Airway epithelial cell (primary cell): ENCODE data around the gene SIRPA. TPM values are rescaled to one million over a fixed set of nuclear protein-coding genes. Genes with fewer than 3 reads are reported as not detected.

Experiments
- total RNA-seq: library from RNA; depleted of rRNA; stranded (reverse); fragments of >200 nt; gene quantifications from 2 replicates; pipeline ENCODE4 v1.2.3, GENCODE V29; 2015

SIRPA gene
- 17.7 and 31.1 TPM in 2 replicates for total RNA-seq

GRCh38 chr20:1894951-1895673 is at the start of gene SIRPA:
Gene SIRPA, plus strand, starts transcription at chr20:1895407. Its CDS starts 41 bp downstream, at chr20:1895448.

Other genes with a start within 250 kb of the SIRPA start
- gene SIRPG, start 237.6 kb upstream of the SIRPA start, total RNA-seq = not detected in 2 replicates
- gene PDYN, start 98.7 kb downstream of the SIRPA start, total RNA-seq = not detected in 2 replicates
- gene STK35, start 206.4 kb downstream of the SIRPA start, total RNA-seq = 18.3 and 24.8 TPM in 2 replicates